PFSK-1 (cell line): ENCODE measurements around the gene FBXO34.

Experiments
- FOXP2 ChIP-seq: optimal IDR thresholded peaks from 2 replicates; pipeline ENCODE3; 2011; ENCODE audit warnings: borderline replicate concordance, control low read depth, inconsistent platforms; ENCODE audit not compliant: insufficient read depth; ENCODE audit errors: extremely low read length, extremely low read depth
- POLR2AphosphoS5 ChIP-seq: IDR thresholded peaks from 2 replicates; pipeline ENCODE4 v1.6.1; 2012; ENCODE audit warnings: low read depth, mild to moderate bottlenecking, control low read depth, low read length, moderate library complexity
- SIN3A ChIP-seq: IDR thresholded peaks from 2 replicates; pipeline ENCODE4 v1.6.1; 2012; ENCODE audit warnings: mild to moderate bottlenecking, low read length, moderate library complexity, borderline replicate concordance; ENCODE audit not compliant: insufficient read depth
- TAF1 ChIP-seq: IDR thresholded peaks from 2 replicates; pipeline ENCODE4 v1.6.1; 2012; ENCODE audit warnings: low read length, control low read depth, borderline replicate concordance; ENCODE audit not compliant: insufficient read depth
- TF ChIP-seq, protein P1 (sequence below), 2 experiments: IDR thresholded peaks; 2 replicates each; pipeline versions ENCODE4 v1.6.1 to v1.8.0; 2011 to 2012; ENCODE audit warnings: low read depth in 2 of 2, low read length in 2 of 2, control low read depth in 1 of 2, inconsistent platforms in 1 of 2, mild to moderate bottlenecking in 1 of 2, moderate library complexity in 1 of 2; ENCODE audit not compliant: insufficient read depth in 1 of 2

The FBXO34 gene

DNA sequence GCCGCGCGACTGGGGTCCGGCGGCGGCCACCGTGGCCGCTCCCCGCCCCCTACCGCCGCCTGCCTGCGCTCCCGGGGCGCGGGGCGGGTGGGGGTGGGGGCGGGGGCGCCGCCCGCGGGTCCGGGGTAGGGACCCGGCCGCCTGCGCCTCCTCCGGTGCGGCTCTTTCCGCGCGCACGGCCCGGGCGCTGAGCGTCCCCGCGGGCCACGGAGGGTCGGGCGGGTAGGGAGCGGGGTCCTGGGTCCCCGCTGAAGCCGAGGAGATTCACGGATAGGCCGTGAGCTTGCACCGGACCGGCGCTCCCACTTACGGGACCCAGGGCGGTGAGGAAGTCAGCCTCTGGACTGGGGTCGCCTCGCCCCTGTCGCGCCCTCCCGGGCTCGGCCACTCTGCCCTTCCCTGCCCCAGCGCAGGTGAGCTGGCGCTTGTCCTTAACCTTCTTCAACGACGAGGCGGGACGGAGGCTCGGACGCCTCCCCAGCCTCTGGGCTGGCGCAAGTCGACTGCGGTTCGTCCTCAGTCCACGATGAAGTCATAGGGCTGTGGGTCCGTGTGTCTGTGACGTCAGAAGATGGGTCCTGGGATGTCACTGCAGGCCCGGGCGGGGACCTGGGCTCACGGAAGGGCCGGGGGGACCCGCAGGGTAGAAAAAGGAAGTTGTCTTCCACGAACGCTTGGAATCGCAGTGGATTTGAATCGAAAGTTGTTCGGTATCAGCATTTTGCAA is 514 bp downstream of the FBXO34 start:
- TF ChIP-seq, protein P1, sequence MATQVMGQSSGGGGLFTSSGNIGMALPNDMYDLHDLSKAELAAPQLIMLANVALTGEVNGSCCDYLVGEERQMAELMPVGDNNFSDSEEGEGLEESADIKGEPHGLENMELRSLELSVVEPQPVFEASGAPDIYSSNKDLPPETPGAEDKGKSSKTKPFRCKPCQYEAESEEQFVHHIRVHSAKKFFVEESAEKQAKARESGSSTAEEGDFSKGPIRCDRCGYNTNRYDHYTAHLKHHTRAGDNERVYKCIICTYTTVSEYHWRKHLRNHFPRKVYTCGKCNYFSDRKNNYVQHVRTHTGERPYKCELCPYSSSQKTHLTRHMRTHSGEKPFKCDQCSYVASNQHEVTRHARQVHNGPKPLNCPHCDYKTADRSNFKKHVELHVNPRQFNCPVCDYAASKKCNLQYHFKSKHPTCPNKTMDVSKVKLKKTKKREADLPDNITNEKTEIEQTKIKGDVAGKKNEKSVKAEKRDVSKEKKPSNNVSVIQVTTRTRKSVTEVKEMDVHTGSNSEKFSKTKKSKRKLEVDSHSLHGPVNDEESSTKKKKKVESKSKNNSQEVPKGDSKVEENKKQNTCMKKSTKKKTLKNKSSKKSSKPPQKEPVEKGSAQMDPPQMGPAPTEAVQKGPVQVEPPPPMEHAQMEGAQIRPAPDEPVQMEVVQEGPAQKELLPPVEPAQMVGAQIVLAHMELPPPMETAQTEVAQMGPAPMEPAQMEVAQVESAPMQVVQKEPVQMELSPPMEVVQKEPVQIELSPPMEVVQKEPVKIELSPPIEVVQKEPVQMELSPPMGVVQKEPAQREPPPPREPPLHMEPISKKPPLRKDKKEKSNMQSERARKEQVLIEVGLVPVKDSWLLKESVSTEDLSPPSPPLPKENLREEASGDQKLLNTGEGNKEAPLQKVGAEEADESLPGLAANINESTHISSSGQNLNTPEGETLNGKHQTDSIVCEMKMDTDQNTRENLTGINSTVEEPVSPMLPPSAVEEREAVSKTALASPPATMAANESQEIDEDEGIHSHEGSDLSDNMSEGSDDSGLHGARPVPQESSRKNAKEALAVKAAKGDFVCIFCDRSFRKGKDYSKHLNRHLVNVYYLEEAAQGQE (IDR thresholded peaks at IDR 0.05; ENCODE audit: insufficient read depth in 1 of 2, low read depth in 2 of 2, low read length in 2 of 2), result no peak
- no peak for TF ChIP-seq POLR2AphosphoS5
- no peak for TF ChIP-seq SIN3A
- no peak for TF ChIP-seq TAF1
- TF ChIP-seq FOXP2, result no peak

DNA sequence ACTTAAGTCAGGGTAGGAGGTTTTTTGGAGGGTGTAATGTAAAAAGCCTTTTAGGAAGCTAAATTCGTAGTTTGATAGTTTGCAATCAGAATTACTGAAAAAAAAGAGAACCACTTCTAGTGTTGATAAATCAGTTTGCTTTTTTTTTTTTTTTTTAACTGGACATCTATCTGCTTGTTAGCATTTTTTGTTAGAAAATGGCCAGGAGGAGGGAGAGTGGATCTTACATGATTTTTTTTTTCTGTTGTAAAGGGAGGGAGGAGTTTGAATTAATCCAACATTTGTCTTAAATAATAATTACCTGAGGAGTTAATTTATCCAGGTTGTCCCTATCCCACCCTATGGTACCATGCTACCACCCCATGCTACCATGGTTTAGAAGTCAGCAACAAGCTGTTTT is 1.2 kb downstream of the FBXO34 start:
- TF ChIP-seq, protein P1 (IDR thresholded peaks at IDR 0.05; ENCODE audit: insufficient read depth in 1 of 2, low read depth in 2 of 2, low read length in 2 of 2), result no peak
- TF ChIP-seq TAF1 (no peak), SIN3A (no peak), POLR2AphosphoS5 (no peak), FOXP2 (no peak)

DNA sequence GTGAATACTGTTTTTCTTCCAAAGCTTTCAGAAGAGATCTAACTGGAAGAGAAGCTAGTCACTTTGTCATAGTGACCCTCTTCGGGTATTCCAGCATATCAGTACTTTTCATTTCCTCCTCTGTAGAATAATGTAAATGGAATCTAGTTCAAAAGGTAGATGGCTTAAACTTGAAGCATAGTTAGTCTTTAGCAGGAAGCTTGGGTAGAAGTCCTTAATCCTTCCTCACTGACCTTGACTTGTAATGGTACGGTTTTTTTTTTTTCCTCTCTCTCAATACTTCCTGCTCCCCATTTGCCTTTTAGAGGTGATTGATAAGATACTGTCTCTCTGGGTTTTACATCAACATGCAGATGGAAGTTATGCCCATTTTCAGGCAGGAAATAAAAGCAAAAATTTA is 1.7 kb downstream of the FBXO34 start:
- TF ChIP-seq, protein P1 (IDR thresholded peaks at IDR 0.05; ENCODE audit: insufficient read depth in 1 of 2, low read depth in 2 of 2, low read length in 2 of 2), result no peak
- TF ChIP-seq TAF1, result no peak
- no peak for TF ChIP-seq POLR2AphosphoS5
- TF ChIP-seq SIN3A, result no peak
- no peak for TF ChIP-seq FOXP2

DNA sequence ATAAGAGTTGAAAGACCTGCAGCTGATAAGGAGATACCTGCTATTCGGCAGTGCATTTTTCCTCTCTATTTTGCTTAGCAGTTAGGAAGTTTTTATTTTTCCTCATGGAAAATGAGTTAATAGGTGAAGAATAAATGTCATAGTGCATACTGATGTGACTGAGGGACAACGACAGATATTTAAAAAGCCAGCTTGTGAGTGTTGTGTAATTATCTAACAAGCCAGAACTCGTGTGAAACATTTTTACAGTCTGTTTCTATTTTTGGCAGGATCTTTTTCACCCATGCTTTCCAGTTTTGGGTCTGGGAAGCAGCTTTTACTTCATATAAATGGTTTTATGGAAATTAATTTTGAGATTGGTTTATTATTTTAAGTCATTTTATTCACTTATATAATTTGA is 2.9 kb downstream of the FBXO34 start:
- TF ChIP-seq POLR2AphosphoS5 (no peak), SIN3A (no peak), FOXP2 (no peak), TAF1 (no peak)
- TF ChIP-seq, protein P1 (IDR thresholded peaks at IDR 0.05; ENCODE audit: insufficient read depth in 1 of 2, low read depth in 2 of 2, low read length in 2 of 2), result no peak
